ENCODE measurements around the gene ZNF662.

DNA sequence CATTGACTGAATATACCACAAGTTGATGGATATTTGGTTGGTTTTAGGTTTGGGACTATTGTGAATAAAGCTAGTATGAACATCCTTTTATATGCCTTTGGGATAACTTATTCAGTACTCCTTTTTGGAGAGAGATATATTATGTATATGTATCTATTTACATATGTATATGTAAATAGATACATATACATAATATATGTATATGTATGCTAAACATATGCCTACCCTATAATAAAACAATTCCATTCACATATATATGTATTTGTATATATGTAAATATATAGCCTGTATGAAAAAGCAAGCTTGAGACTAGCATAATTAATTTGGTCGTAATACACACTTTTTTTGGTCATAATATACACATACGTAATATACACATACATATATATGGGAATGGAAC is 57.3 kb downstream of the ZNF662 start:
- TF ChIP-seq GTF2F1 (IDR thresholded peaks at IDR 0.05; ENCODE audit: low read depth, low read length) = no peak
- no peak for TF ChIP-seq FOSL1 (tag; conservative IDR thresholded peaks at IDR 0.05)
- TF ChIP-seq, protein P1, sequence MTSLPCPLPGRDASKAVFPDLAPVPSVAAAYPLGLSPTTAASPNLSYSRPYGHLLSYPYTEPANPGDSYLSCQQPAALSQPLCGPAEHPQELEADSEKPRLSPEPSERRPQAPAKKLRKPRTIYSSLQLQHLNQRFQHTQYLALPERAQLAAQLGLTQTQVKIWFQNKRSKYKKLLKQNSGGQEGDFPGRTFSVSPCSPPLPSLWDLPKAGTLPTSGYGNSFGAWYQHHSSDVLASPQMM (CRISPR knock-in tag; IDR thresholded peaks at IDR 0.05) = no peak
- TF ChIP-seq YY1 (IDR thresholded peaks at IDR 0.05; ENCODE audit: borderline replicate concordance in 1 of 3, control insufficient read depth in 1 of 3, extremely low read depth in 1 of 3, insufficient read depth in 3 of 3, insufficient read length in 1 of 3, insufficient replicate concordance in 2 of 3, low read depth in 1 of 3, low read length in 2 of 3) = no peak
- TF ChIP-seq, protein P2, sequence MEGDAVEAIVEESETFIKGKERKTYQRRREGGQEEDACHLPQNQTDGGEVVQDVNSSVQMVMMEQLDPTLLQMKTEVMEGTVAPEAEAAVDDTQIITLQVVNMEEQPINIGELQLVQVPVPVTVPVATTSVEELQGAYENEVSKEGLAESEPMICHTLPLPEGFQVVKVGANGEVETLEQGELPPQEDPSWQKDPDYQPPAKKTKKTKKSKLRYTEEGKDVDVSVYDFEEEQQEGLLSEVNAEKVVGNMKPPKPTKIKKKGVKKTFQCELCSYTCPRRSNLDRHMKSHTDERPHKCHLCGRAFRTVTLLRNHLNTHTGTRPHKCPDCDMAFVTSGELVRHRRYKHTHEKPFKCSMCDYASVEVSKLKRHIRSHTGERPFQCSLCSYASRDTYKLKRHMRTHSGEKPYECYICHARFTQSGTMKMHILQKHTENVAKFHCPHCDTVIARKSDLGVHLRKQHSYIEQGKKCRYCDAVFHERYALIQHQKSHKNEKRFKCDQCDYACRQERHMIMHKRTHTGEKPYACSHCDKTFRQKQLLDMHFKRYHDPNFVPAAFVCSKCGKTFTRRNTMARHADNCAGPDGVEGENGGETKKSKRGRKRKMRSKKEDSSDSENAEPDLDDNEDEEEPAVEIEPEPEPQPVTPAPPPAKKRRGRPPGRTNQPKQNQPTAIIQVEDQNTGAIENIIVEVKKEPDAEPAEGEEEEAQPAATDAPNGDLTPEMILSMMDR (IDR thresholded peaks at IDR 0.05 in 2 of 3, conservative IDR thresholded peaks at IDR 0.05 in 1 of 3; ENCODE audit: insufficient read depth in 2 of 3, low read depth in 1 of 3, low read length in 3 of 3) = no peak

All from K562 (cell line).